OCI-LY7 (cell line): ENCODE results near the gene TAF6. TPM values are rescaled to one million over a fixed set of nuclear protein-coding genes. Genes with fewer than 3 reads are reported as not detected.
A peak's percentile ranks its signal among the peaks of the same experiment; 100 is the strongest.

Experiments
- BruUV-seq: library from RNA; stranded (reverse); fragments of 400-500 nt; replicated peaks from 2 replicates; lab custom pipeline; 2021; lab: Mats Ljungman, UMichigan
- CTCF ChIA-PET: fragments of 300-600 bp; sonication (Branson Sonifier 250); formaldehyde crosslinking; loops from one replicate; lab custom pipeline; 2022; ENCODE audit warnings: antibody characterized with exemption; ENCODE audit not compliant: unreplicated experiment; lab: Charles Lee
- POLR2A ChIA-PET: fragments of 300-600 bp; sonication (Branson Sonifier 250); formaldehyde crosslinking; loops from one replicate; lab custom pipeline; 2022; ENCODE audit warnings: antibody characterized with exemption; lab: Charles Lee
- DNase-seq: peaks from one replicate; pipeline ENCODE4 v3.0.0-alpha.2; 2015; ENCODE audit warnings: low spot score
- H2AFZ ChIP-seq: fragments of 200-600 bp; sonication (generic), shearing (Covaris generic); 2 replicates; pipeline ENCODE4 v1.6.1; 2014; ENCODE audit warnings: mild to moderate bottlenecking, antibody characterized with exemption, low read length, moderate library complexity
- H3K27ac ChIP-seq: fragments of 200-600 bp; sonication (generic); 2 replicates; pipeline ENCODE4 v1.5.1; 2014; ENCODE audit warnings: mixed run types, low read depth, mild to moderate bottlenecking, moderate library complexity, low read length, inconsistent platforms; ENCODE audit not compliant: poor library complexity, severe bottlenecking
- H3K36me3 ChIP-seq: fragments of 200-600 bp; sonication (generic); 2 replicates; pipeline ENCODE4 v1.6.1; 2014; ENCODE audit warnings: mild to moderate bottlenecking, antibody characterized with exemption, low read length, moderate library complexity, mixed read lengths; ENCODE audit not compliant: insufficient read depth
- H3K4me1 ChIP-seq: fragments of 200-600 bp; sonication (generic); 2 replicates; pipeline ENCODE4 v1.5.1; 2014; ENCODE audit warnings: mild to moderate bottlenecking, low read length; ENCODE audit not compliant: insufficient read depth, poor library complexity, severe bottlenecking
- H3K4me2 ChIP-seq: fragments of 200-600 bp; sonication (generic); 2 replicates; pipeline ENCODE4 v1.6.1; 2014; ENCODE audit warnings: mild to moderate bottlenecking, low read length
- H3K4me3 ChIP-seq: fragments of 200-600 bp; sonication (generic); 2 replicates; pipeline ENCODE4 v1.5.1; 2014; ENCODE audit warnings: mild to moderate bottlenecking, low read depth, low read length; ENCODE audit not compliant: poor library complexity, severe bottlenecking
- H3K79me2 ChIP-seq: fragments of 200-600 bp; sonication (generic); 2 replicates; pipeline ENCODE4 v1.6.1; 2016; ENCODE audit warnings: low read depth, mild to moderate bottlenecking, low read length, moderate library complexity, mixed read lengths; ENCODE audit not compliant: insufficient read depth
- H3K9me2 ChIP-seq: fragments of 200-600 bp; sonication (generic); 2 replicates; pipeline ENCODE4 v1.6.1; 2016; ENCODE audit warnings: mild to moderate bottlenecking, low read length, mixed read lengths; ENCODE audit not compliant: insufficient read depth
- H3K9me3 ChIP-seq: fragments of 200-600 bp; sonication (generic); 2 replicates; pipeline ENCODE4 v1.6.1; 2014; ENCODE audit warnings: mild to moderate bottlenecking, mixed run types, low read length, mixed read lengths
- H4K20me1 ChIP-seq: fragments of 200-600 bp; sonication (generic); 2 replicates; pipeline ENCODE4 v1.6.1; 2014; ENCODE audit warnings: mild to moderate bottlenecking, antibody characterized with exemption, low read length, moderate library complexity, mixed read lengths; ENCODE audit not compliant: insufficient read depth
- CTCF ChIP-seq: fragments of 200-600 bp; sonication (generic); conservative IDR thresholded peaks from 2 replicates; pipeline ENCODE4 v1.5.1; 2014; ENCODE audit warnings: mild to moderate bottlenecking, antibody characterized with exemption, low read length, moderate library complexity, mixed read lengths
- EZH2phosphoT487 ChIP-seq: fragments of 200-600 bp; sonication (generic); IDR thresholded peaks from 2 replicates; pipeline ENCODE4 v1.6.1; 2018; ENCODE audit warnings: low read depth, borderline replicate concordance, mild to moderate bottlenecking, mixed run types, antibody characterized with exemption, low read length, moderate library complexity, mixed read lengths
- intact Hi-C: fragments of 100-400 bp; cut with micrococcal nuclease; formaldehyde crosslinking; loops from one replicate; pipeline ENCODE4 v1.10.0; 2022; ENCODE audit not compliant: unreplicated experiment
- total RNA-seq, 2 experiments: library from RNA; depleted of rRNA in 1 of 2; stranded (reverse); fragments of >200 nt in 1 of 2; shearing (Covaris generic) in 1 of 2; gene quantifications; 2 replicates each; pipeline ENCODE4 v1.2.3, GENCODE V29; 2014 to 2022

The TAF6 gene
- total RNA-seq, 2 experiments from 2014 or later, result 28.0 to 71.0 TPM

- TF ChIP-seq EZH2phosphoT487 (no peak), CTCF (no peak)
- no peaks in the 10 kb centered on the region for H3K9me2 ChIP-seq
- ChIA-PET POLR2A (interaction anchor here (0.7 kb wide), 1 partner anchor 713 kb away, joined by 3 read pairs; no protein-coding TSS in a partner anchor), CTCF (no interaction called here)
- H3K79me2 ChIP-seq, result peaks cover 56% of the 10 kb centered on the region
- H3K36me3 ChIP-seq, result peaks cover 64% of the 10 kb centered on the region
- H3K4me1 ChIP-seq, result peaks cover 25% of the 10 kb centered on the region
- H3K9me3 ChIP-seq, result no peaks in the 10 kb centered on the region
- H3K27ac ChIP-seq, result no peak overlapping the region
- no TSS peak for BruUV-seq
- peaks cover 38% of the 10 kb centered on the region for H4K20me1 ChIP-seq
- peak overlapping the region; percentile 79 for H3K4me2 ChIP-seq
- intact Hi-C loops, result no loop called here
- H3K4me3 ChIP-seq, result peak overlapping the region; percentile 90
- no peak overlapping the region for H2AFZ ChIP-seq
- no peak for DNase-seq
Observed at GRCh38 chr7:100099452-100099851, 19.7 kb downstream of the TAF6 start.

GRCh38 chr7:100098913-100099312, 20.2 kb downstream of the TAF6 start:
- H2AFZ ChIP-seq, result no peak overlapping the region
- TF ChIP-seq CTCF, result no peak
- no peak for TF ChIP-seq EZH2phosphoT487
- peaks cover 38% of the 10 kb centered on the region for H4K20me1 ChIP-seq
- no peak for DNase-seq
- no peaks in the 10 kb centered on the region for H3K9me2 ChIP-seq
- no peak overlapping the region for H3K4me2 ChIP-seq
- H3K27ac ChIP-seq, result no peak overlapping the region
- ChIA-PET CTCF (no interaction called here), POLR2A (interaction anchor here (0.7 kb wide), 1 partner anchor 712 kb away, joined by 3 read pairs; no protein-coding TSS in a partner anchor)
- no peak overlapping the region for H3K4me3 ChIP-seq
- H3K79me2 ChIP-seq, result peaks cover 56% of the 10 kb centered on the region
- H3K4me1 ChIP-seq, result peaks cover 25% of the 10 kb centered on the region
- intact Hi-C loops, result no loop called here
- no TSS peak for BruUV-seq
- H3K9me3 ChIP-seq, result no peaks in the 10 kb centered on the region
- peaks cover 70% of the 10 kb centered on the region for H3K36me3 ChIP-seq

- POLR2A ChIA-PET, result interaction anchor here (0.5 to 0.6 kb wide), 2 partner anchors 12 to 36 kb away, joined by 4 to 5 read pairs; no protein-coding TSS in a partner anchor
Observed at GRCh38 chr7:100095704-100096103, 23.5 kb downstream of the TAF6 start.

More at GRCh38 chr7:100095704-100096103, 23.5 kb downstream of the TAF6 start:
- DNase-seq, result no peak
- Histone ChIP-seq H4K20me1 (peaks cover 38% of the 10 kb centered on the region), H3K79me2 (peaks cover 42% of the 10 kb centered on the region), H3K4me1 (peaks cover 13% of the 10 kb centered on the region), H3K4me3 (no peak overlapping the region), H3K36me3 (peaks cover 98% of the 10 kb centered on the region), H3K9me3 (no peaks in the 10 kb centered on the region), H3K4me2 (no peak overlapping the region), H3K9me2 (no peaks in the 10 kb centered on the region), H3K27ac (no peak overlapping the region), H2AFZ (no peak overlapping the region)
- intact Hi-C loops, result no loop called here
- CTCF ChIA-PET, result no interaction called here
- TF ChIP-seq CTCF (no peak), EZH2phosphoT487 (no peak)
- BruUV-seq, result no TSS peak
